Upper lobe of right lung (tissue), 1 donor: Measurements from ENCODE around the gene YY1AP1. TPM values are rescaled to one million over a fixed set of nuclear protein-coding genes. Genes with fewer than 3 reads are reported as not detected.
"Not testable (repeated sequence)": the region's sequence is repeated elsewhere in the genome, so short reads cannot be mapped to it uniquely, and the experiment has no call there.

Source experiments
- ATAC-seq: fragments of 200-7000 bp; cut with Tn5 transposase; one replicate; pipeline ENCODE4 v1.9.1; 2020; ENCODE audit warnings: mild to moderate bottlenecking, moderate library complexity
- DNase-seq: peaks from one replicate; pipeline ENCODE4 v3.0.0-alpha.2; 2020
- H3K27ac ChIP-seq: fragments of 200-600 bp; one replicate; pipeline ENCODE4 v1.8.0; 2022
- H3K27me3 ChIP-seq: fragments of 200-600 bp; one replicate; pipeline ENCODE4 v1.8.0; 2022; ENCODE audit warnings: mild to moderate bottlenecking
- H3K36me3 ChIP-seq: fragments of 200-600 bp; one replicate; pipeline ENCODE4 v1.8.0; 2022
- H3K4me1 ChIP-seq: fragments of 200-600 bp; one replicate; pipeline ENCODE4 v1.8.0; 2022
- H3K4me3 ChIP-seq: fragments of 200-600 bp; one replicate; pipeline ENCODE4 v1.8.0; 2022; ENCODE audit warnings: mild to moderate bottlenecking
- H3K9me3 ChIP-seq: fragments of 200-600 bp; one replicate; pipeline ENCODE4 v1.8.0; 2022
- intact Hi-C: fragments of 100-400 bp; cut with DNase I; formaldehyde crosslinking; loops from one replicate; pipeline ENCODE4 v1.11.0; 2022
- long read RNA-seq: library from polyadenylated mRNA; unstranded; transcript quantifications from one replicate; pipeline ENCODE4 v2.0.0, GENCODE V29; 2021
- total RNA-seq: library from RNA; stranded (reverse); fragmentation: NEBNext Ultra II Directional; extraction: Animal tissue kit (Norgen Biotek cat#: 25700); gene quantifications from one replicate; pipeline ENCODE4 v1.2.1, GENCODE V29; 2021
- TF ChIP-seq, protein P1 (sequence below): fragments of 200-600 bp; IDR thresholded peaks from one replicate; pipeline ENCODE4 v1.8.0; 2022; ENCODE audit warnings: antibody characterized with exemption
- donor health status: DM: no; HTN: yes; CAD: no; lungs with severe emphysema.

The YY1AP1 gene
- 69.0 TPM for total RNA-seq
- long read RNA-seq, transcript YY1AP1-212 (11 exons, 2,654 nt), result minor isoform, 15 of 88 reads
- long read RNA-seq, transcript YY1AP1-205 (11 exons, 2,663 nt), result major isoform, 19 of 88 reads
- long read RNA-seq, transcript YY1AP1-210 (10 exons, 3,073 nt), result minor isoform, 5 of 88 reads
- long read RNA-seq, partial matches to known transcripts, result 10 of 88 reads
- long read RNA-seq, other reads (novel, unspliced or antisense), result 32 of 88 reads

DNA sequence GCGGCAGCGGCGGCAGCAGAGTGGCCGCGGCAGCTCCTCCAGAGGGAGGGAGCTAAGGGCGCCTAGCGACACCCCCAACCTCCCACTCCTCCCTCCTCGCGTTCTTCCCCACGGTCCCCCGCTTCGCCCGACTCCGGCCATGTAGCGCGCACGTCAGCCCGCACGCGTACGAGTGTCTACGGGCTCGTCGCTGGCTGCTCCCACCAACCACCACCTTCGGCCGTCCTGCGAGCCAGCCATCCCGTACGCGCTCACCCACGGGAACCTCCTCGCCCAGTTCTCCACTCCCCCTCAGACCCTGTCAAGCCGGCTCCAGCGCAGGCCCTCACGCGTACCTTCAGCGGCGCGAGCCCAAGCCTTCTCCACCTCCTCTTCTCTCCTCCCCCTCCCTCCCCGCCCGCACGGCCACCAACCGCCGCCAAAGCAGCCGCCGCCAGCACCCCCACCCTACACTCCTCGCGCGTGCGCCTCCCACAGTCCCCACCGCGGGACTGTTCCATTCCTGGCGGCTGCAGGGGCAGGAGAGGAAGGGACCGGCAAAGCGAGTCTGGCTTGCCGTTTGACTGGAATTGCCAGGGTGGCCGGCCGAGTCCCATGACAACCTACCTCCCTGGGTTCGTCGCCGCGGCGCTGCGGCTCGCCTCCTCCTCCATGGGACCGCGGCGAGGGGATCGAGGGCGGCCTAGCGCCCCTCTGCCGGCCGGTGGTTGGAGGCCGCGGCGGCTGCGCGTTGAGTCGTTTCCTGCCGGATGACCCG lies at the start of gene YY1AP1:
TSS of gene YY1AP1 (minus strand) at position 451 of the 757 bp plus-strand sequence. CDS start 8,338 bp downstream, outside the sequence.
- intact Hi-C loops, result no loop called here
- H3K9me3 ChIP-seq, result no peaks in the 10 kb centered on the region
- peak within 1 kb of the TSS; percentile 97 for H3K4me3 ChIP-seq

DNA sequence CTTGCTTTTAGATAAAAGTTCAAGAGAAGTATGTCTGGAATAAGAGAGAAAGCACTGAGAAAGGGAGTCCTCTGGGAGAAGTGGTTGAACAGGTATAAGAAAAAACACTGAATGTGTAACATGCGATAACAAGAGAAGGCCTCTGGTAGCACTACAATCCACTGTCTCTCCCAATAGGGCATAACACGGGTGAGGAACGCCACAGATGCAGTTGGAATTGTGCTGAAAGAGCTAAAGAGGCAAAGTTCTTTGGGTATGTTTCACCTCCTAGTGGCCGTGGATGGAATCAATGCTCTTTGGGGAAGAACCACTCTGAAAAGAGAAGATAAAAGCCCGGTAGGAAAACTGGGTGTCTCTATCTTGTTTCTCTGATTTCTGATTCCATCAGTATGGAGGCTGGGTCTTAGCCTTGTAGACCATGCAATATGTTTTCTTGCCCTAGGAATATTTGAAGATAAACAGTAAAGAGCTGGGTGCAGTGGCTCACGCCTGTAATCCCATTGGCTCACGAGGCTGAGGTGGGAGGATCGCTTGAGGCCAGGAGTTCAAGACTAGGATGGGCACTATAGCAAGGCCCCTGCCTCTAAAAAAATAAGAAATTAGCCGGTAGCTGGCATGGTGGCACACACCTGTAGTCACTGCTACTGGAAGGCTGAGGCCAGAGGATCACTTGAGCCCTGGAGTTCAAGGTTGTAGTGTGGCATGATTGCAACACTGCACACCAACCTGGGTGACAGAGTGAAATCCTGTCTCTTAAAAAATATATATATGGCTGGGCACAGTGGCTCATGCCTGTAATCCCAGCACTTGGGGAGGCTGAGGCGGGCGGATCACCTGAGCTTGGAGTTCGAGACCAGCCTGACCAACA lies 40.7 kb upstream of the YY1AP1 start:
- no peak for DNase-seq
- no peaks in the 10 kb centered on the region for H3K4me1 ChIP-seq
- TF ChIP-seq, protein P1, sequence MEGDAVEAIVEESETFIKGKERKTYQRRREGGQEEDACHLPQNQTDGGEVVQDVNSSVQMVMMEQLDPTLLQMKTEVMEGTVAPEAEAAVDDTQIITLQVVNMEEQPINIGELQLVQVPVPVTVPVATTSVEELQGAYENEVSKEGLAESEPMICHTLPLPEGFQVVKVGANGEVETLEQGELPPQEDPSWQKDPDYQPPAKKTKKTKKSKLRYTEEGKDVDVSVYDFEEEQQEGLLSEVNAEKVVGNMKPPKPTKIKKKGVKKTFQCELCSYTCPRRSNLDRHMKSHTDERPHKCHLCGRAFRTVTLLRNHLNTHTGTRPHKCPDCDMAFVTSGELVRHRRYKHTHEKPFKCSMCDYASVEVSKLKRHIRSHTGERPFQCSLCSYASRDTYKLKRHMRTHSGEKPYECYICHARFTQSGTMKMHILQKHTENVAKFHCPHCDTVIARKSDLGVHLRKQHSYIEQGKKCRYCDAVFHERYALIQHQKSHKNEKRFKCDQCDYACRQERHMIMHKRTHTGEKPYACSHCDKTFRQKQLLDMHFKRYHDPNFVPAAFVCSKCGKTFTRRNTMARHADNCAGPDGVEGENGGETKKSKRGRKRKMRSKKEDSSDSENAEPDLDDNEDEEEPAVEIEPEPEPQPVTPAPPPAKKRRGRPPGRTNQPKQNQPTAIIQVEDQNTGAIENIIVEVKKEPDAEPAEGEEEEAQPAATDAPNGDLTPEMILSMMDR, result peak; percentile 62
- H3K4me3 ChIP-seq, result no peak overlapping the region
- peaks cover 72% of the 10 kb centered on the region for H3K36me3 ChIP-seq
- peak; percentile 85 for ATAC-seq
- H3K27me3 ChIP-seq, result no peaks in the 10 kb centered on the region
- no peaks in the 10 kb centered on the region for H3K9me3 ChIP-seq
- H3K27ac ChIP-seq, result no peak overlapping the region
- intact Hi-C loops, result no loop called here

More for the DNA sequence above, at the start of gene YY1AP1:
- H3K4me1 ChIP-seq, result peaks cover 37% of the 10 kb centered on the region
- DNase-seq (peak; percentile 97), ATAC-seq (peak; percentile 97)
- H3K27ac ChIP-seq, result peak within 1 kb of the TSS; percentile 99
- TF ChIP-seq, protein P1, result peak; percentile 32
- H3K36me3 ChIP-seq, result peaks cover 7% of the 10 kb centered on the region
- H3K27me3 ChIP-seq, result no peaks in the 10 kb centered on the region

DNA sequence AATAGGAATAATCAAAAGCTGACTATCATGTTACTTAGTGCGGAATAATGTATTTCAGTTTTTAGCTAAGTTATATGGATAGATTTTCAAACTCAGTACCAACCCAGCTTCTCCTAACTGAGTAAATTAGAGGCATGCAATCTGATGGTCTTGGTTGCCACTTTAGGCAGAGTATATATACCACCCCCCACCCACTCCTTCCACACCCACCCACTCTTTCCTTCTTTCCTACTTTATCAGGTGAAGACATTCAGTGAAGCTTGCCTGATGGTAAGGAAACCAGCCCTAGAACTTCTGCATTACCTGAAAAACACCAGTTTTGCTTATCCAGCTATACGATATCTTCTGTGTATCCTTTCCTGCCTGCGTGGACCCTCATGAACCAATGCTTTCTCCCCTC lies 36.6 kb upstream of the YY1AP1 start:
- no peak overlapping the region for H3K27ac ChIP-seq
- no peaks in the 10 kb centered on the region for H3K27me3 ChIP-seq
- no peak overlapping the region for H3K4me3 ChIP-seq
- no peak for DNase-seq
- TF ChIP-seq, protein P1, result no peak
- no peaks in the 10 kb centered on the region for H3K9me3 ChIP-seq
- no peak for ATAC-seq
- H3K4me1 ChIP-seq, result no peaks in the 10 kb centered on the region
- intact Hi-C loops, result no loop called here
- H3K36me3 ChIP-seq, result peaks cover 52% of the 10 kb centered on the region

DNA sequence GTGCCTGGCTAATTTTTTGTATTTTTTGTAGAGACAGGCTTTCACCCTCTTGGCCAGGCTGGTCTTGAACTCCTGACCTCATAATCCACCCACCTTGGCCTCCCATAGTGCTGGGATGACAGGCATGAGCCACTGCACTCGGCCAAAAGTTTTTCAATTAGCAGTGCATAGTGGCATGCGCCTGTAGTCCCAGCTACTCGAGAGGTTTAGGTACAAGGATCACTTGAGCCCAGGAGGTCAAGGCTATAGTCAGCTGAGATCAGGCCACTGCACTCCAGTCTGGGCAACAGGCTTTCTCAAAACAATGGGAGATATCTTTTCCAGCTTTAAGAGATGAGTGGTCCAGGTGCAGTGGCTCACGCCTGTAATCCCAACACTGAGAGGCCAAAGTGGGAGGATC lies 31.1 kb upstream of the YY1AP1 start:
- TF ChIP-seq, protein P1, result no peak
- intact Hi-C loops, result no loop called here
- Histone ChIP-seq H3K4me3 (no peak overlapping the region), H3K9me3 (no peaks in the 10 kb centered on the region), H3K27ac (no peak overlapping the region), H3K36me3 (peaks cover 33% of the 10 kb centered on the region), H3K4me1 (no peaks in the 10 kb centered on the region), H3K27me3 (no peaks in the 10 kb centered on the region)
- DNase-seq (no peak), ATAC-seq (no peak)

GRCh38 chr1:155718524-155719115 lies 30.0 kb upstream of the YY1AP1 start:
- H3K9me3 ChIP-seq, DNase-seq, H3K27ac ChIP-seq, H3K4me1 ChIP-seq, intact Hi-C loops, H3K27me3 ChIP-seq, H3K4me3 ChIP-seq, ATAC-seq: not testable (repeated sequence)
- peaks cover 33% of the 10 kb centered on the region for H3K36me3 ChIP-seq
